AG04450 (cell line): ENCODE data around the gene BID. TPM values are rescaled to one million over a fixed set of nuclear protein-coding genes. Genes with fewer than 3 reads are reported as not detected.

Experiments used
- CTCF ChIA-PET: fragments of 300-600, 350-600 bp; formaldehyde crosslinking; extraction: SDS; loops from one replicate; lab custom pipeline; 2022; ENCODE audit warnings: antibody characterized with exemption, inconsistent platforms; lab: Charles Lee
- POLR2A ChIA-PET: fragments of 350-600 bp; formaldehyde crosslinking; extraction: SDS; loops from one replicate; lab custom pipeline; 2021; ENCODE audit warnings: antibody characterized with exemption, inconsistent platforms; lab: Yijun Ruan, JAX
- DNase-seq: peaks from one replicate; pipeline ENCODE4 v3.0.0-alpha.2; 2011; ENCODE audit warnings: low read depth, low spot score
- H3K27ac ChIP-seq: one replicate; pipeline ENCODE4 v1.5.1; 2012; ENCODE audit warnings: low read depth, low read length, control low read depth
- H3K27me3 ChIP-seq: one replicate; pipeline ENCODE4 v1.6.0; 2012; ENCODE audit warnings: low read length; ENCODE audit not compliant: control insufficient read depth, insufficient read depth
- H3K4me3 ChIP-seq: 2 replicates; pipeline ENCODE4 v1.5.1; 2011; ENCODE audit warnings: mild to moderate bottlenecking, low read depth, low read length, control low read depth
- H3K9me3 ChIP-seq: 2 replicates; pipeline ENCODE4 v1.5.1; 2012; ENCODE audit warnings: low read length; ENCODE audit not compliant: control insufficient read depth, insufficient read depth
- polyA plus RNA-seq: library from polyadenylated mRNA; depleted of rRNA; stranded (reverse); fragments of >200 nt; gene quantifications from 2 replicates; pipeline ENCODE4 v1.2.3, GENCODE V29; 2011
- TF ChIP-seq, protein P1 (sequence below): IDR thresholded peaks from 2 replicates; pipeline ENCODE4 v1.5.1; 2011; ENCODE audit warnings: low read depth, low read length, control low read depth, inconsistent platforms

Gene BID
- polyA plus RNA-seq, 1 experiment = 65.3 TPM

GRCh38 chr22:17724241-17724640 lies 50.0 kb downstream of the BID start:
- ChIA-PET POLR2A (interaction anchor here (0.6 kb wide), 1 partner anchor 126 kb away, joined by 5 read pairs; no protein-coding TSS in a partner anchor), CTCF (interaction anchor here (0.7 to 2.7 kb wide), 2 partner anchors 17 to 18 kb away, joined by 3 to 9 read pairs; no protein-coding TSS in a partner anchor)
- Histone ChIP-seq H3K27ac (no peak overlapping the region), H3K4me3 (no peak overlapping the region), H3K9me3 (no peaks in the 10 kb centered on the region), H3K27me3 (no peaks in the 10 kb centered on the region)
- DNase-seq = no peak
- TF ChIP-seq, protein P1, sequence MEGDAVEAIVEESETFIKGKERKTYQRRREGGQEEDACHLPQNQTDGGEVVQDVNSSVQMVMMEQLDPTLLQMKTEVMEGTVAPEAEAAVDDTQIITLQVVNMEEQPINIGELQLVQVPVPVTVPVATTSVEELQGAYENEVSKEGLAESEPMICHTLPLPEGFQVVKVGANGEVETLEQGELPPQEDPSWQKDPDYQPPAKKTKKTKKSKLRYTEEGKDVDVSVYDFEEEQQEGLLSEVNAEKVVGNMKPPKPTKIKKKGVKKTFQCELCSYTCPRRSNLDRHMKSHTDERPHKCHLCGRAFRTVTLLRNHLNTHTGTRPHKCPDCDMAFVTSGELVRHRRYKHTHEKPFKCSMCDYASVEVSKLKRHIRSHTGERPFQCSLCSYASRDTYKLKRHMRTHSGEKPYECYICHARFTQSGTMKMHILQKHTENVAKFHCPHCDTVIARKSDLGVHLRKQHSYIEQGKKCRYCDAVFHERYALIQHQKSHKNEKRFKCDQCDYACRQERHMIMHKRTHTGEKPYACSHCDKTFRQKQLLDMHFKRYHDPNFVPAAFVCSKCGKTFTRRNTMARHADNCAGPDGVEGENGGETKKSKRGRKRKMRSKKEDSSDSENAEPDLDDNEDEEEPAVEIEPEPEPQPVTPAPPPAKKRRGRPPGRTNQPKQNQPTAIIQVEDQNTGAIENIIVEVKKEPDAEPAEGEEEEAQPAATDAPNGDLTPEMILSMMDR = no peak

DNA sequence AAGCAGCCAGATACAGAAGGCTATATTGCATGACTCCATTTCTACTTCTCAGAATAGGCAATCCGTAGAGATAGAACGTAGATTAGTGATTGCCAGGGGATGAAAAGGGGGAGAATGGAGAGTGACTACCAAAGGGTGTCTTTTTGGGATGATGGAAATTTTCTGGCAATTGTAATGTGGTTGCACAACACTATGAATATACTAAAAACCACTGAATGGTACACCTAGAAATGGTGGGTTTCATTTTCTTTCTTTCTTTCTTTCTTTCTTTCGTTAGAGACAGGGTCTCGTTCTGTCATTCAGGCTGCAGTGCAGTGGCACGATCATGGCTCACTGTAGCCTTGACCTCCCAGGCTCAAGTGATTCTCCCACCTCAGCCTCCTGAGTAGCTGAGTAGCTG lies 54.4 kb downstream of the BID start:
- Histone ChIP-seq H3K4me3 (no peak overlapping the region), H3K27ac (no peak overlapping the region), H3K27me3 (no peaks in the 10 kb centered on the region), H3K9me3 (no peaks in the 10 kb centered on the region)
- ChIA-PET POLR2A (no interaction called here), CTCF (interaction anchor here (0.6 kb wide), 1 partner anchor 267 kb away, joined by 4 read pairs; no protein-coding TSS in a partner anchor)
- DNase-seq = no peak
- TF ChIP-seq, protein P1 = no peak

- Histone ChIP-seq H3K4me3 (no peak overlapping the region), H3K27ac (peak overlapping the region; percentile 23), H3K27me3 (no peaks in the 10 kb centered on the region), H3K9me3 (no peaks in the 10 kb centered on the region)
- ChIA-PET CTCF (no interaction called here), POLR2A (no interaction called here)
- TF ChIP-seq, protein P1 = no peak
- DNase-seq = no peak
Measured at GRCh38 chr22:17717708-17718107, 56.6 kb downstream of the BID start.

DNA sequence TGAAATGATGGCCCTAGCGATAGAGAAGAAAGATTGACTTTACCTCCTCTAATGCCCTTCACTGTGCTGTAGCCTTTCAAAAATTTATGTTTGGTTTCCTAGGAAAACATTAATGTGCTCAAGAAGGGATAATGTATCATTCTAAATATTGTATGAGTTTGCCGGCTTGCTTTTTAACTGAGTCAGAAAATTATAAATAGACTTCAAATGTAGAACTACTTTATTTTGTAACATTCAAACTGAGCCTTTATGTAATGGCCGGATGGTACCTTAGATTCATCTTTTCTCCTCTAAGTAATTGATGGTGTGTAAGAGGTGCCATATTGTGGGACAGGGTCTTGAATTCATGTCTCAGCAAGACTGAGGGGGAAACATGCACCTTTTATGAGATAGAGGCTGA lies 57.7 kb downstream of the BID start:
- CTCF ChIA-PET = no interaction called here
- Histone ChIP-seq H3K4me3 (no peak overlapping the region), H3K27ac (no peak overlapping the region), H3K9me3 (no peaks in the 10 kb centered on the region), H3K27me3 (no peaks in the 10 kb centered on the region)
- POLR2A ChIA-PET = no interaction called here
- no peak for DNase-seq
- TF ChIP-seq, protein P1 = no peak

- POLR2A ChIA-PET = no interaction called here
Measured at GRCh38 chr22:17712441-17712840, 61.8 kb downstream of the BID start.

More at GRCh38 chr22:17712441-17712840, 61.8 kb downstream of the BID start:
- no peak for DNase-seq
- TF ChIP-seq, protein P1 = no peak
- Histone ChIP-seq H3K9me3 (no peaks in the 10 kb centered on the region), H3K27ac (no peak overlapping the region), H3K27me3 (no peaks in the 10 kb centered on the region), H3K4me3 (no peak overlapping the region)
- CTCF ChIA-PET = interaction anchor here (0.5 to 0.6 kb wide), 3 partner anchors 30 to 169 kb away, joined by 3 to 4 read pairs (median 4); no protein-coding TSS in a partner anchor
